GM19452 (cell line): ENCODE measurements around the gene NAA25.

ENCODE experiments used
- ATAC-seq: cut with Tn5 transposase; IDR thresholded peaks from one replicate; pipeline ENCODE4 v1.9.1; 2021; ENCODE audit not compliant: unreplicated experiment

The NAA25 gene

DNA sequence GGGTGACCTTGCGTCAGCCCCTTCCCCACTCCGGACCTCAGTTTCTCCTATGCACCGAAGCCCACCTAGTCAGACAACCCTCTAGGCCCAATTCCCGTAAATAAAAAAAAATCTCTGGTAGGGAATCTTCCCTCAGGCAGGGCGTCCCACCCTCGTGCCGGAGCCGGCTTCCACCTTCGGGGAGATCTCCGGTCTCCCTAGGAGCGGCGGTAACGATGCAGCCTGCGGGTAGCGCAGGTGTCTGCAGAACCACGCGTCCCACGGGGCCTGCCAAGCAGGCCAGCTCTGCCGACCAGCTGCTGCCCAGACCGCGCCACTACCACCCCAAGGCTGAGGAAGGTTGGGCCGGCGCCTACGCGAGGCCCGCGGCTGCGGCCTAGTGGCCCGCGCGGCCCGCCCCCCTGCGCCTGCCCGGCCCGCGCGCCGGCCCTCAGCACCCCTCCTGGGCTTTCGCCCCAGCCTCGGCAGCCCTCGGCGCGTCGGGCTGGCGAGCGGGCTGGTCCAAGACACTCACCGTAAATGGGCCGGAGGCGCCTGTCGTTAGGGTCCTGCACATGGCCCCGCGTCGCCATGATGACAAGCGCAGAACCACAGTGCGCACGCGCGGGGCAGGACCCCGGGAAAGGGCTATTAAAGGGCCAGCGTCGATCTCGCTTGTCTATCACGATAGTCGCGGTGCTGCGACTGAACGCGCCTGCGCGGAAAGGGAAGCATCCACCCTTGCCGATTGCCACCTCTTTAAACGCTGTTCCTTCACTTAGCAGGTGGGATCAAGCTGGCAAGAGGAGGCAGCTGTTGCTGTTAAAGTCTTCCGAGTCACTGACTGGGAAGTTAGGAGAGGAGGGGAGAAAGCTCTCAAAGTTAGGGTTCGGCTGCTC, at the start of gene NAA25:
Gene NAA25, minus strand, starts transcription at position 582 of the 878 bp plus-strand sequence. Its CDS starts 10 bp downstream, at position 572.
- peak; percentile 73 for ATAC-seq

- ATAC-seq: no peak
Measured at GRCh38 chr12:112153893-112154219, 45.3 kb upstream of the NAA25 start.

- ATAC-seq: no peak
Measured at GRCh38 chr12:112153181-112153892, 44.8 kb upstream of the NAA25 start.

DNA sequence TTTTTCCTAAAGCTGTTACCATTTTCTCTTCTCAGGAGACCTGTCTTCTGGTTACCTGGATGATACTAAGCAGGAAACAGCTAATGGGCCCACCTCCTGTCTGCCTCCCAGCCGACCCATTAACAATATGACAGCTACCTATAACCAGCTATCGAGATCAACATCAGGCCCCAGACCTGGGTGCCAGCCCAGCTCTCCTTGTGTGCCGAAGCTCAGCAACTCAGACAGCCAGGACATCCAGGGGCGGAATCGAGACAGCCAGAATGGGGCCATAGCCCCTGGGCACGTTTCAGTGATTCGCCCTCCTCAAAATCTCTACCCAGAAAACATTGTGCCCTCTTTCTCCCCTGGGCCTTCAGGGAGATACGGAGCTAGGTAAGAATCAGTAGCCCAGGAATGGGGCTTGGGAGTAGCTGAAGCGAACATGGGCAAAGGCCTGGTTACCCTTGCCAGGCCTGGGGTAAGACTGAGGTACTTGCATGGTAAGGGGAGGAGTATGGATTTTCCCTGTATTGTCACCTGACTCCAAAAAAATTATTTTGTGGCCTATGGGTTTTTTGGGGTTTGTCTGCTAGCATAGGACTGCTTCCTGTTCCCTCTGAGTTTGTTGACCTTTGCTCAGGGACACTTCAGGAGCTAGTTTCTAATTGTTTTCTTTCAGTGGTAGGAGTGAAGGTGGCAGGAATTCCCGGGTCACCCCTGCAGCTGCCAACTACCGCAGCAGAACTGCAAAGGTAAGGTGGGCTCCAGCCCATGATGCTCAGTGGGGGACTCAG, 43.4 kb upstream of the NAA25 start:
- ATAC-seq: no peak

DNA sequence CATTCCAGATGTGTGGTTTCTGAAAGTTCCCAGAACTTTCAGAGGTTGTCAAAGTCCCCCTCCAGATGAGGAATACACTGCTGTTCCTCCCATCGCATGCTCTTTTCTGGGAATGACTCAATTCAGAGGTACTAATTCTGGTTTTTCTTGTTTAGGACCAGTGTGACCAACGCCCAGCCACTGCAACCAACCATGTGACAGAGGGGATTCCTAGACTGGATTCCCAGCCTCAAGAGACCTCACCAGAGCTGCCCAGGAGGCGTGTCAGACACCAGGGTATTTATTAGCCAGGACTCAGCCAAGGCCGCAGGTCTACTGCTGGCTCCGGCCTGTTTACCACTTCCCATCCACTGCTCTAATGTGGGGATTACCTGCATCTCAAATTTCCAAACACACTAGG, 41.0 kb upstream of the NAA25 start:
- ATAC-seq: no peak

DNA sequence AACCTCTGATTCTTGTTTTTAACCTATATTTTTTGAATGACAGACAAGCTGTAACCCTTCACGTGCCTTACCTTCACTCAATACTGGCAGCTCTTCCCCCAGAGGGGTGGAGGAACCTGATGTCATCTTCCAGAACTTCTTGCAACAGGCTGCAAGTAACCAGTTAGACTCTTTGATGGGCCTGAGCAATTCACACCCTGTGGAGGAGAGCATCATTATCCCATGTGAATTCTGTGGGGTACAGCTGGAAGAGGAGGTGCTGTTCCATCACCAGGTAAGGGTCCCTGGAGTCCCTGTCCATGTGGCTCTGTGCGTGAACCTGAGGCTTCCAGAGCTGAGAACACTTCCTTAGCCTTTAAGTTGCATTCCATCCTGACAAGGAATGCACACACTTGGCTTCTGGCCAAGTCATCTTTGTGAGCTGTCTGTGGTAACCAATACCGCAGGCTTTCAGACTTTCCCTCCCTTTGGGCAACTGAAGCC, 39.5 kb upstream of the NAA25 start:
- ATAC-seq: no peak

DNA sequence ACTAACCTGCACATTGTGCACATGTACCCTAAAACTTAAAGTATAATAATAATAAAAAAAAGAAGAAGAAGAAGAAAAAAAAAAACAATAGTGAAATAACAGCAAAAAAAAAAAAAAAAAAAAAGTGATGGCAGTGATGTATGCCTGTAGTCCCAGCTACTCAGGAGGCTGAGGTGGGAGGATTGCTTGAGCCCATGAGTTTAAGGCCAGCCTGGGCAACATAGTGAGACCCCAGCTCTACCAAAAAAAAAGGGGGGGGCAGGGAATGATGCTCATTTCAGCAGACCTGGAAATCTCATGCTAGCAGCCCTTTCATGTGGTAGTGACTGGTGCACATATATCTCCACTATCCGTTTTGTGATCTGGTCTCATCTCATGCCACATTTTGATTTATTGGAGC, 37.5 kb upstream of the NAA25 start:
- ATAC-seq: no peak

DNA sequence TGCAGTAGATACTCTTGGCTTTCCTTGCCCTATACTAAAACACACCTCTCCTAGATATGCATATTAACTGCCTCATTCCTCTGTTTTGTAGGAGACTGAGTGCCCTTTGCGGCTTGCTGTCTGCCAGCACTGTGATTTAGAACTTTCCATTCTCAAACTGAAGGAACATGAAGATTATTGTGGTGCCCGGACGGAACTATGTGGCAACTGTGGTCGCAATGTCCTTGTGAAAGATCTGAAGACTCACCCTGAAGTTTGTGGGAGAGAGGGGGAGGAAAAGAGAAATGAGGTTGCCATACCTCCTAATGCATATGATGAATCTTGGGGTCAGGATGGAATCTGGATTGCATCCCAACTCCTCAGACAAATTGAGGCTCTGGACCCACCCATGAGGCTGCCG, 32.1 kb upstream of the NAA25 start:
- ATAC-seq: no peak

DNA sequence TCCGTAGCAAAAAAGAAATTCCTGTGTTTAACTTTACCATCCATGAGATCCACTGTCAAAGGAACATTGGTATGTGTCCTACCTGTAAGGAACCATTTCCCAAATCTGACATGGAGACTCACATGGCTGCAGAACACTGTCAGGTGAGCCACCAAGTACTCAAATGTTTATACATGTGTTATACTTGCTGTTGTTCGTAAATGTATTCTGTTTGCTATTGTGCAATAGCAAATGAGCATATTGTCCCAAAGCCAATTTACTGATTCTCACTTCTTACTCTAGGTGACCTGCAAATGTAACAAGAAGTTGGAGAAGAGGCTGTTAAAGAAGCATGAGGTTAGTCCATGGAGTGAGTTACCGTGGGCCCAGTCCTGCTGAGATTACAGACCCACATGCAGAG, 26.1 kb upstream of the NAA25 start:
- no peak for ATAC-seq

GRCh38 chr12:112133418-112133817, 24.8 kb upstream of the NAA25 start:
- ATAC-seq: no peak

DNA sequence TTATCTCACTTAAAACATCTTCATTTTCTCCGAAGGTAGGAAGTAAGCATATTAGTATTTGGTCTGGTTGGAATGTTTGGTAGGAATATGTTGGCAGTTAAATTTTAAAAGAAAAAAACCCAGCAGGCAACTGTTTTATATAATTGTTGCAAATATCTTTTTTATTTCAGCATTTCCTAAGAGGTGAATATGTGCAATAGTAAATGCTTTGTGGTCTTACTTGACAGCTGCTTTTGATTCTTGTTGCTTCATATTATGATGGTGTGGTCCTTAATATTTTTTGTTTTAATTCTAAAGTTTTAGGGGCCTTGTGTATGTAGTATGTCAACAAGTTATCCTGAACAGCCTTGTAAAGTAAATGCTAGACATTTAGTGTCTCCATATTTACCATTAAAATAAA, 23.1 kb upstream of the NAA25 start:
- ATAC-seq: no peak

GRCh38 chr12:112130441-112130998, 21.9 kb upstream of the NAA25 start:
- peak; percentile 51 for ATAC-seq

DNA sequence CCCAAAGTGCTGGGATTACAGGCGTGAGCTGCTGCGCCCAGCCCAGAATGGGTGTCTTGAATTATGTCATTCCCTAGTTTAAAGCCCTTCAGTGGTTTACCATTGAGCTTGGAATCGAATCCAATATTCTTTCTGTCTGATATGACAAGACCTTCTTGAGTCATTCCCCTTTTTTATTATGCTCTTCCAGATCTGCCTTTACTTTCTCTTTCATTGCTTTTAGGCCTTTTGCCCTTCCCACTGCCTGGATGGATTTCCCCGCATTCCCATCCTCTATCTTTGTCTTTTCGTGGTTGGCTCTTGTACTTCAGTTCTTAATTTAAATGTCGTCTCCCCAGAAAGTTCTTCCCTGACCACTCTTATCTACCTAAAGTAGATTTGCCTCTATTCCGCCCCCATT, 18.3 kb upstream of the NAA25 start:
- no peak for ATAC-seq

DNA sequence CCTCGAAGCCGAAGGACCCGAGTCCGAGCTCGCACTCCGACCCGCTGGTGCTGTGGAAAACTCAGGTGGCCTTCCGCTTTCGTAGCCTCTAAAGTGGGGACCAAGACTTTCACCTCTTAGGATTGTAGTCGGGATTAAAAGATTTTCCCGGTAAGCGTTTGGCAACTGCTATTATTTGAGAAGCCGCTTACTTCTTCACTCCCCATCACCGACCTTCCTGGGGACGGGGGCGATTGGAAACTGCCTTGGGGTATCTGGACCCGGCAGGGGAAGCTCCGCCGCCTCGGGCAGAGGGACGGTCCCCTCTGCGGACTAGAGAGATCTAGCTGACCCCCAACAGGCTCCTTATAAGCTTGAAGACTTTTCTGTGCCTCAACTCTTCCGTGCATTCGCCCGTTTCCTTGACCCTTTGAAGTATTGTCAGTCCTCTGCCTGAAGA, 17.4 kb upstream of the NAA25 start:
- no peak for ATAC-seq

GRCh38 chr12:112125250-112125999, 16.8 kb upstream of the NAA25 start, which contains the start of gene TRAFD1:
TRAFD1 (plus strand) TSS chr12:112125560; CDS start chr12:112130523, 4,963 bp downstream.
- peak; percentile 95 for ATAC-seq

DNA sequence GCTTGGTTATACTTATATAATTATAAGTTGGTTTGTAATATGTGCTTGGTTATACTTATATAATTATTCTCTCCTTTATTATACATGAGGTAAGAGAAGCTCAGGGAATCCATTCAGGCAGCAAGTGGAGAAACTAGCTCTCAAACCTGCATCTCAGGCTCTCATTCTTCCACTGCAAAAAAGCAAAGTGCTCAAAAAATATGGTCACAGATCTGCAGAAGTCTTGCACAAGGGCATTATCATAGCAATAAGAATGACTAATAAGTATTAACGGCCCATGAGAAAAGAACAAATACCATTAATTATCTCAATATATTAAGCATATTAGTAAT, 16.3 kb upstream of the NAA25 start:
- ATAC-seq: no peak

DNA sequence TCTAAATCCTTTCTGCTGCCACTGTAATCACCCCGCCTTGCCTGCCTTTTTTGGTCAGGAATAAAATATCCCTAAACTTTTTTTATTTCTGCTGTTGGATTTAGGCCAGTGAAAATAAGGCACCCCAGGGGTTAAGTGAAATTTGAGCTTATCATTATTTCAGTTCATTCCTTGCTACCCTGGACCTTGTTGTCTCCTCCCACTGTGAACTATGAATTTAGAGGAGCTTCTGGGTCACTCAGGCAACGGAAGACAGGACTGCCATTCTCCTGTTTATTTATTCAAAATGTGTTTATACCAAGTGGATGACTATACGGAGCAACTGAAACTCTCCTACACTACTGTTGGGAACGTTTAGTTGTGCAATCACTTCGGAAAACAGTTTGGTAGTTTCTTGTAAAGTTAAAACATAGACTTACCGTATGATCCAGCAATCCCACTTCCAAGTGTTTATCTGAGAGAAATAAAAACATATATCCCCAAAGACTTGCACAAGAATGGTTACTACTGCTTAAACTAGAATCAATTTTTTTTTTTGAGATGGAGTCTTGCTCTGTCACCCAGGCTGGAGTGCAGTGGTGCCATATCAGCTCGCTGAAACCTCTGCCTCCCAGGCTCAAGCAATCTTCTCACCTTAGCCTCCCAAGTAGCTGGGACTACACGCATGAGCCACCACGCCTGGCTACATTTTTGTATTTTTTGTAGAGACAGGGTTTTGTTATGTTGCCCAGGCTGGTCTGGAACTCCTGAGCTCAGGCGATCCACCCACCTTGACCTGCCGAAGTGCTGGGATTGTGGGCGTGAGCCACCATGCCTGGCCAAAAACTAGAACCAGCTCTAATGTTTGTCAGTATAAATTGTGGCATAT, 14.5 kb upstream of the NAA25 start:
- ATAC-seq: no peak

DNA sequence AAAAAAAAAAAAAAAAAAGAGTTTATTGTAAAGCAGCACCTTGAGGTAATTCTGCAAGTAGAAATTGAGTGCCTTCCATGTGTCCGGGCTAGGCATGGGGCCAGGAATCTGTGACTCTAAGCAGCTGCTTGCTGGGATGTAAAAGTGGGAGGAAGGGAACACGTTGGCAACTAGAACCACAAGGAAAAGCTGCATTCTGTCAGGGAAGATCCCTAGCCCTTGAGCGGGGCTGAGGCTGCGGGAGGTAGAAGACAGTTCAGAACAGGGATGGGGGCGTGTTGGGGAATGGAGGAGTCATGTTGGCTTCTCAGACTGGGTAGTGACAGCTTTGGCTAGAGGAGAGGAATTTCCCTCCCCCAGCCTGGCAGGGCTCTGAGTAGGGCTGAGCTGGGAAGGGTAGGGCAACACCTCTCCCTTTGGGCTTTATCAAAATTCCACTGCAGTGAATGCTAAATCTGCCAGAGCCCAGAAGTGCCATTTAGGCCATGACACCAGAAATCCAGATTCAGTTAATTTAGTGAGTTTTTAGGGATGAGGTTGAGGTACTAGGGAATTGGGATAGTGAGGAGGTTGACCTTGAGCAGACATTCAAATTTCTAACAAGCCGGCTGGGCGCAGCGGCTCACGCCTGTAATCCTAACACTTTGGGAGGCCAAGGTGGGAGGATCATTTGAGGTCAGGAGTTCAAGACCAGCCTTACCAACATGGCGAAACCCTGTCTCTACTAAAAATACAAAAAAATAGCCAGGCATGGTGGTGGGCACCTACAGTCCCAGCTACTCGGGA, 13.4 kb upstream of the NAA25 start:
- no peak for ATAC-seq

DNA sequence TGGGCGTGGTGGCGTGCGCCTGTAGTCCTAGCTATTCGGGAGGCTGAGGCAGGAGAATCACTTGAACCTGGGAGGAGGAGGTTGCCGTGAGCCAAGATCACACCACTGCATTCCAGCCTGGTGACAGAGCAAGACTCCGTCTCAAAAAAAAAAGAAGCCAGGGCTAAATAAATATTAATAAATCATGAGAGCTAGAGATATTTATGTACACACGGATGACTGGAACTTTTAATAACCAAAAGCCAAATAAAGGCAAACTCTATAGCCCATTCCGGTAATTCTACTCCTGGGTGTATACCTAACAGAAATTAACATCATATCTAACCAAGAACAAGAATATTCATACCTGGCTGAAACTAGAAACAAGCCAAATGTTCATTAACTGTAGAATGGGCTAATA, 9.1 kb upstream of the NAA25 start:
- ATAC-seq: no peak
